Measurements from ENCODE around the gene RNF220.

RNF220 gene

DNA sequence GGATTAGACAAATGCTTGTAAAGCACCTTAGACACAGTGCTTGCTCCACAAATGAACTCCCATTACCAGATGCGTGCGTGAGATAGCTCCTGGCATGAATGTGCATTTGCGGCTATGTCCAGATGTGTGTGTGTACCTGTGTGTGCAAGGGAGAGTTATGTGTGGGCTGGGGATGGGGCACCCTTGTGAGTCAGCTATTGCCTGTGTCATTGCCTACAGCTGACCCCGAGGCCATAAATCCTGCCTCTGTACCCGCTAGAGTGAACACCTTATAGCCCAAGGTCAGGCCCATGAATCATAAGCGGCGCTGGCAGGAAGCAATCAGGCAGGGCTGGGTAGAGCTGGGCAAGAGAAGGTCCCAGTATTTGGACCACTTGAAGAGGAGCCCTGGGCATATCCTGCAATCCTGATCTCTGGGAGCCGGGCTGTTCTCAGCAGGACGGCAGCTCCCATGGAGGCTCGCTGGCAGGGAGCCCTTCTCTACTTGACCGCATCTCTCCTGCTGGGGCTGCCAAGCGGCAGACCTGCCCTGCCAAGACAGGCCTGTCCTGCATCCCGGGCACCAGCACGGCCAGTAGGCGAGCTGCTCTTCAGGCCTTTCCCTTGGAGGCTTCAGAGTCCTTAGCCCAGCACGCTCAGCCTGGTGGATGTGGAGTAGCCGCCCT, 182.9 kb downstream of the RNF220 start:
- peak; percentile 61 for DNase-seq (ENCODE audit: low spot score)

GRCh38 chr1:44588551-44589210, 183.6 kb downstream of the RNF220 start:
- DNase-seq (ENCODE audit: low spot score) = no peak

GRCh38 chr1:44590475-44590874, 185.4 kb downstream of the RNF220 start:
- peak; percentile 10 for DNase-seq (ENCODE audit: low spot score)

DNA sequence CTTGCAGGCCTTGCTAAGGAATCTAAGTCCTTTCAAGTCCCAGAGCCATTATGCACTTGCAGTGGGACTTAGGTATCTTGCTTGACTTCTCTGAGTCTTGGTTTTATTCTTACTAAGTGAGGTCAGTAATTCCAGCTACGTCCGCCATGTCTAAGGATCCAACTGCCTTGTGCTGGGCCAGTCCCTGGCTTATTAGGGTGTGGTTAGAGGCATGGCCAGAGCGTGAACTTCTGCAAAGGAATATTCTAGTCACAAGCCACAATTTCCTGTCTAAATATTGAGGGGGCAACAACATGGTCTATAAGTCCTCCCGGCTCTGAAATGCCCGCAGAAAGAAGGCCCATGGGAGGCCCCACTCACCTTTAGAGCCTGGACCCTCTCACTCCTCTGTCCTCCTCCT, 186.3 kb downstream of the RNF220 start:
- DNase-seq (ENCODE audit: low spot score) = no peak

DNA sequence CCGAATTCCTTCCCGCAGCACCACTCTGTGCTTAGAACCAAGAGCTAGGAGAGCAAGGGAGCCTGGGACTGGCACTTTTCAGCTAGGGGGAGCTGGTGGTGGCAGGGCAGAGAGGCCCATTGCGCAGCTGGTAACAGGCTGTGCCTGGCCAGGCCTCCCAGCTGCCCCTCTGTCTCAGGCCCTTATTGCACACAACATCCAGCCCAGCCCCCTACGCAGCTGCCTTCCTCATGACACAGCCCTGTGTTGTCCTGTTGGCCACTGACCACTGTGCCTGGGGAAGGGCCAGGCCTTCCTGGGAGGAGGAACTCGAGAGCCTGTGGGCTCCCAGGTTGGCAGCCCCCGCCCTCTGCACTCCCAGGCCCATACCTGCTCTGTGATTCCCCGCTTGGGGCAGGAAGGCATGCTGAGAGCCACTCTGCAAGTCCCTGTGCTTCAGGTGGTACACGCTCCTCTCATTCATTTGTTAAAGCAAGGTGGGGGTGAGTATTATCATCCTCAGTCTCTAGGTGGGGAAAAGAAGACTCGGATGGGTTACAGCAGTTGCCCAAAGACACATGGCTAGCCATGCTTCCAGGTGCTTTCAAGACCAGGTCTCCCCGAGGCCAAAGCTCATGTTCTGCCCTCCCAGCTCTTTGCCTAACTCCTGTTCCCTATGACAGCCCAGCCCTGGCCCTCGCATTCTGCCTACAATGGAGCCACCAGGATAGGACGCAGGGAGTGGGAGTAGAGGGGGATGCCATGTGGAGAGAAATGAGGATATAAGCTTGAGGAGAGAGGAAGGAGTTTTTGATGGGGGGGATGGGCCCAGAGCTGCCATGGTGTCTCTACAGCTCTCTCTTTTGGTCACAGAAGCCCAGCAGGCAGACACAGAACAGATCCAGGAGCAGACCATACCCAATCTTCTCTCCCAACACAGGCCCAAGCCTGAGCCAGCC, 187.4 kb downstream of the RNF220 start:
- no peak for DNase-seq (ENCODE audit: low spot score)

GRCh38 chr1:44594353-44594752, 189.3 kb downstream of the RNF220 start:
- no peak for DNase-seq (ENCODE audit: low spot score)

DNA sequence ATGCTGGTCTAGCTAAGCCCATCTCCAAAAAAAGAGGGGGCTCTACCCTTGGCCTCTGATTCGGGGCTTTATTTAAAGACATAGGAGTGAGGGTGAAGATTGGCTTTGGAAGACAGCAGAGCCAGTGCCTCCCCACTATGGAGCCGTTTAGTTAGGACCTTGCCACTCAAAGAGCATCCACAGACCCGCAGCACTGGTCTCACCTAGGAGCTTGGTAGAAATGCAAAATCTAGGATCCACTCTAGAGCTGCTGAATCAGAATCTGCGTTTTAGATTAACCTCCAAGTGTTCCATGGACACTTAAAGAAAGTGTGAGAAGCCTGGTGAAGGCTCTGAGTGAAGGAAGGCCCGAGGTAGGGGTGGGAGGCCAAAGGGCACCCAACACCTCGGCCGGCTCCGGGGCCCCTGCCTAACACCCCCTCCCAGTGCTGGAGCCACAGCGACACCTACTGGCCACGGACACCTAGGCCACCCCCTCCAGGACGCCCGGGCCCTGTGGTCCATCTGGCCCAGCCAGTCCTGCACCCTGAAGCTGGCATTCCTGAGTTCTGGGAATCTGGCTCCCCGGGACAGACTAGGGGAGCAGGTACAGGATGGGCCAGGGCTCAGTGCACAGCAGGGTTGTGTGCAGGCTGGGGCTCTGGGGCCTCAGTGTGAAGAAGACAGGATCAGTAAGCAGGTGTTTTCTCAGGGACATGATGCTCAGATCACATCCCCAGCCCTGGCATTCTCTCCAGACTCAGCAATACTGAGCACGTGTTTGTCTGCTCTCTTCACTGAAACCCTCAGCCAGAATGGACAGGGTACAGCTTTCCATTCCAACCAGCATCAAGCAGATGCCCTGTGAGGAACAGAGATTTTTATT, 190.0 kb downstream of the RNF220 start:
- DNase-seq (ENCODE audit: low spot score) = peak; percentile 64

- DNase-seq (ENCODE audit: low spot score) = no peak
Measured at GRCh38 chr1:44596511-44596910, 191.5 kb downstream of the RNF220 start.

GRCh38 chr1:44598167-44598566, 193.1 kb downstream of the RNF220 start:
- DNase-seq (ENCODE audit: low spot score) = no peak

GRCh38 chr1:44602634-44603628, 197.9 kb downstream of the RNF220 start:
- no peak for DNase-seq (ENCODE audit: low spot score)

- no peak for DNase-seq (ENCODE audit: low spot score)
Measured at GRCh38 chr1:44603718-44604117, 198.7 kb downstream of the RNF220 start.

DNA sequence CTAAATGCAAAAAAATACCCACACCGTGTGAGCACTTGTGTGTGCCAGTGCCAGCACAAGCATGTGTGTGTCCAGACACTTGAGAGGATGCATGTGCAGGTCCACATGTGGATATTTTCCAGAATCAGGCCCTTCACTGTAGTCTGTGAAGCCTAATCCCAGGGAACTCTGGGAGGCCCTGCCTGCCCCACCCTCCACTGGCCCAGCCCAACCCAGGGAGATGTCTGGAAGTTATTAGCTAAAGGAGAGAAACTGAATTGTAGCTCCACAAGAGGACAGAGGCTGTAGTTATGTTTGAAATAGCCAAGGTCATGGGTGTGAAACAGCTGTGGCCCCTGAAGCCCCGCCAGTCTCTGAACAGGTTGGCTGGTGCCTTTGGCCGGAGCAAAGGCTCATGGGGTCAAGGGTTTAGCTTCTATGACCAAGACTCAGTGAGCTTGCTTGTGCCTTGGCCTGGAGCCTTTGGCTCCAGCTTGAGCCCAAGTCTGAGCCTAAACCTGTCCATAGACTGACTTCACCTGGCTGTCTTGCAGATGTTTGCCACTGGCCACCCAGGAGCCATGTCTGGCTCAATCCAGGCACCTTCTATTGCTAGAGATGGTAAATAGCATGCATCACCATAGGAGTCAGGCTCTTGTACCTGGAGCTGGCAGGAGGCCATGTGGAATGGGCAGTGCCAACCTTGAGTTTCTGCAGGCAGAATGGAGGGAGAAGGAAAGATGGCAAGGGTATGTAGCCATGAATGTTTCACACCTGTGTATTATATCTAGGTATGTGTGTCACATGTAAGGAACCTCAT, 199.3 kb downstream of the RNF220 start:
- no peak for DNase-seq (ENCODE audit: low spot score)

GRCh38 chr1:44605914-44606615, 201.0 kb downstream of the RNF220 start:
- no peak for DNase-seq (ENCODE audit: low spot score)

GRCh38 chr1:44606701-44607281, 201.7 kb downstream of the RNF220 start:
- peak; percentile 61 for DNase-seq (ENCODE audit: low spot score)

DNA sequence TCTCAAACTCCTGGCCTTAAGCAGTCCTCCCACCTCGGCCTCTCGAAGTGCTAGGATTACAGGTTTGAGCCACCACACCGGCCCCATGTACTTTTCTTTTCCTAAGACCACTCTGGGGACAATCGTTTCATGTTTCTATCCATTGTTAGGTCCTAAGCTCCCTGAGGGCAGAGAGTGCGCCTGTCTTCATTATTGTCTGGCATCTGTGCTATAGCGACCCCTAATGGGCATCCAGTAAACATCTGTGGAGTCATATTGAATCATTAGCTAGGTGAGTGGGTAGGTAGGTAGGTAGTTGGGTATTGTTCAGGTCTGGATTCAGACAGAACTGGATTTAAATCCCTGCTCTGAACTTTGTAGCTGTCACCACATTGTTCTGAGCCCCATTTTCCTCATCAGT, 203.1 kb downstream of the RNF220 start:
- DNase-seq (ENCODE audit: low spot score) = no peak

- peak; percentile 59 for DNase-seq (ENCODE audit: low spot score)
Measured at GRCh38 chr1:44609412-44609767, 204.3 kb downstream of the RNF220 start.

DNA sequence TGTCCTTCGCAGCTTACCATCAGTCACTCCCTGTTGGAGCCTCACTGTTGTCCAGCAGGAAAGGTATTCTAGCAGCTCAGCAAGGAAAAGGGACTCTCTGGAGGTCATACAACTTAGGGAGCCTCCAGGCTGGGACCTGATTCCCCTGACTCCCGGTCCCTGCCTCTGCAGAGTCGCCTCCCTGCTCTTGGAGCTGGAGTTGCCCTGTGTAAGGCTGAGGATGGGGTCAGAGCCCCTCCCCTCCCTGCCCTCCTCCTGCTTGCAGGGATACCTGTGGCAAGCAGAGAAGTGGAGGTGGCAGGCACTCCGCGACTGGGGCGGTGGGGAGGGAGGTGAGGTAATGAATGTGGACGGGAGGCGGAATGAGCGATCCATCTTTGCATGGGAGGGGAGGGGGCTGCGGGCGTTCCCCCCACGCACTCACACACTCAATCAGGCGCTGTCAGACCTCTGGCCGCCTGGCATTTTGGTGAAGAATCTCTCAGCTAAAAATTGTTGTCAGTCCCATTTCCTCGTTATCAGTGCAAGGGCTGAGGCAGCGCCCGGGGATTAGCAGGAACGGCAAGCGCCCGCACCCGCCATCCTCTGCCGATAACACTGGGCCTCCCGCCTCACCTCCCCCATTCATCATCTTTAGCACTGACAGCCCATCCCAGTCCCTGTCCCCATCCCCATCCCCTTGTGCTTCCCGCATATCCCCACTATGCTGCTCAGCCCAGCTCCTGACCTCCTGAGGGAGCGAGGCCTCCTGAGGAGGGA, 204.9 kb downstream of the RNF220 start:
- DNase-seq (ENCODE audit: low spot score) = no peak

- no peak for DNase-seq (ENCODE audit: low spot score)
Measured at GRCh38 chr1:44610527-44611148, 205.6 kb downstream of the RNF220 start.

All from kidney tubule cell (primary cell).